Subcutaneous adipose tissue (tissue), 4 donors: ENCODE data around the gene PRKCD. TPM values are rescaled to one million over a fixed set of nuclear protein-coding genes. Genes with fewer than 3 reads are reported as not detected.

Source experiments
- CTCF ChIP-seq: fragments of 450-650 bp; IDR thresholded peaks from one replicate; pipeline ENCODE4 v1.5.1; 2016; ENCODE audit warnings: low read depth, mild to moderate bottlenecking, control low read depth, antibody characterized with exemption, moderate library complexity
- total RNA-seq, 4 donors: library from RNA; depleted of rRNA; stranded (reverse); fragments of >200 nt; gene quantifications; one replicate each; pipeline ENCODE4 v1.1.0, GENCODE V29; 2016

PRKCD gene
- total RNA-seq, 4 donors from 2014 or later: 26.2 to 84.0 (median 48.0) TPM

GRCh38 chr3:53238051-53238850 lies 77.2 kb downstream of the PRKCD start:
- TF ChIP-seq CTCF: no peak

- TF ChIP-seq CTCF: no peak
Measured at GRCh38 chr3:53238886-53239285, 77.9 kb downstream of the PRKCD start.

GRCh38 chr3:53239800-53240199 lies 78.8 kb downstream of the PRKCD start:
- TF ChIP-seq CTCF: no peak

GRCh38 chr3:53240989-53241972 lies 80.3 kb downstream of the PRKCD start:
- no peak for TF ChIP-seq CTCF

GRCh38 chr3:53242155-53242554 lies 81.1 kb downstream of the PRKCD start:
- TF ChIP-seq CTCF: no peak

Other genes starting within 250 kb of the PRKCD start
- 10 to 100 TPM in 3 of 4 donors, 1 to 10 TPM in 1; 4.9 to 15.5 (median 12.2) TPM for gene SFMBT1, start 115.1 kb upstream of the PRKCD start, total RNA-seq
- gene RFT1, start 30.8 kb upstream of the PRKCD start, total RNA-seq: 10 to 100 TPM in 2 of 4 donors, 1 to 10 TPM in 2; 8.1 to 12.7 (median 10.7) TPM
- 100 to 1,000 TPM; 146 to 529 (median 287) TPM for gene TKT, start 94.8 kb downstream of the PRKCD start, total RNA-seq
- gene DCP1A, start 186.3 kb downstream of the PRKCD start, total RNA-seq: 10 to 100 TPM; 19.0 to 24.3 (median 20.6) TPM